A673 (cell line): ENCODE data around the gene DDA1.

ENCODE experiments used
- CTCF ChIP-seq: fragments of 300-800, 200-600 bp; sonication (generic); conservative IDR thresholded peaks from 2 replicates; pipeline ENCODE4 v1.5.1; 2017; ENCODE audit warnings: low read depth, mild to moderate bottlenecking, antibody characterized with exemption, low read length, moderate library complexity, mixed read lengths
- EZH2 ChIP-seq: fragments of 200-600 bp; sonication (generic); IDR thresholded peaks from 2 replicates; pipeline ENCODE4 v1.6.1; 2017; ENCODE audit warnings: borderline replicate concordance, low read depth, mild to moderate bottlenecking, mixed read lengths, antibody characterized with exemption, low read length; ENCODE audit not compliant: poor library complexity, severe bottlenecking

GRCh38 chr19:17321655-17322489 is 12.5 kb downstream of the DDA1 start:
- TF ChIP-seq CTCF (no peak), EZH2 (no peak)
